ENCODE results near the gene RHOT2.

RHOT2 gene

DNA sequence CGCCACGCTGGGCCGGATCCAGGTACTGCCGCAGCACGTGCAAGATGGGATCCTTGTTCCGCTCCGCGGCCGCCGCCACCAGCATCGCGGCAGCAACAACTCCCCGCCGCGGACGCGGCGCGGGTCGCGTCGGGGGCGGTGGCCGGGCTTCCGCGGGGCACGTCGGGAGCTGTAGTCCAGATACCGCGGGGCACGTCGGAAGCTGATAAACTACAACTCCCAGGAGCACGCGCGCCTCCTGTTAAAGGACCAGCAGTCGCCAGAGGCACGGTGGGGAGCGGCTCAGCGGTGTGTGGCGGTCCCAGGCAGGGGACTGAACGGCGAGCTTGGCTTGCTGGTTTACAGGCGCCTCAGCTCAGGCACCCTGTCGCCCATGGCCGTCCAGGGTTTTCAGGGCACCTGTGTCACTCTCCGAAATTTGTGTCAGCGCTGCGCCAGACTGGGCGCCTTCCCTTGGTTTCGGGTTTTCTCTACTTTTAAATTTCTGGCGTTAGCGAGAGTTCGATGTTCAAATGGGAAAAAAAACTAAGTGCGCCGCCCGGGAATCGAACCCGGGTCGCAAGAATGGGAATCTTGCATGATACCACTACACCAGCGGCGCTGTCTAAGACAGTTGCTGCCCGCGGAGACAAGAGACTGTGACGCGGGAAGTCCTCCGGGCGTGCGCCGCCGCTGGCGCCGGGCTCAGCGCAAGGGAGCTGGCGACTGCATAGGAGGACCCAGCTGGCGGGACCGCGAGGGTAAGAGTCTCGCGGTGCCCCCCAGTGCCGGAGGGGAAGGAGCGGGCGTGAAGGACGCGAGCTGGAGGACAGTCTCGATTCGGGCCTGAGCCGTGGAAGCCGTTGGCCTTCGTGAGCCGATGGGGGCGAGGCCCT lies 31.5 kb upstream of the RHOT2 start, which contains the start of gene METTL26:
METTL26 (minus strand) TSS at position 100 of the 875 bp plus-strand sequence; CDS start at position 85, 15 bp downstream.
- DNase-seq (ENCODE audit: insufficient read length, low spot score) (peak; percentile 95), FAIRE-seq (no peak)
- TF ChIP-seq POLR2A (IDR thresholded peaks at IDR 0.05; ENCODE audit: low read depth, low read length): peak; percentile 88

DNA sequence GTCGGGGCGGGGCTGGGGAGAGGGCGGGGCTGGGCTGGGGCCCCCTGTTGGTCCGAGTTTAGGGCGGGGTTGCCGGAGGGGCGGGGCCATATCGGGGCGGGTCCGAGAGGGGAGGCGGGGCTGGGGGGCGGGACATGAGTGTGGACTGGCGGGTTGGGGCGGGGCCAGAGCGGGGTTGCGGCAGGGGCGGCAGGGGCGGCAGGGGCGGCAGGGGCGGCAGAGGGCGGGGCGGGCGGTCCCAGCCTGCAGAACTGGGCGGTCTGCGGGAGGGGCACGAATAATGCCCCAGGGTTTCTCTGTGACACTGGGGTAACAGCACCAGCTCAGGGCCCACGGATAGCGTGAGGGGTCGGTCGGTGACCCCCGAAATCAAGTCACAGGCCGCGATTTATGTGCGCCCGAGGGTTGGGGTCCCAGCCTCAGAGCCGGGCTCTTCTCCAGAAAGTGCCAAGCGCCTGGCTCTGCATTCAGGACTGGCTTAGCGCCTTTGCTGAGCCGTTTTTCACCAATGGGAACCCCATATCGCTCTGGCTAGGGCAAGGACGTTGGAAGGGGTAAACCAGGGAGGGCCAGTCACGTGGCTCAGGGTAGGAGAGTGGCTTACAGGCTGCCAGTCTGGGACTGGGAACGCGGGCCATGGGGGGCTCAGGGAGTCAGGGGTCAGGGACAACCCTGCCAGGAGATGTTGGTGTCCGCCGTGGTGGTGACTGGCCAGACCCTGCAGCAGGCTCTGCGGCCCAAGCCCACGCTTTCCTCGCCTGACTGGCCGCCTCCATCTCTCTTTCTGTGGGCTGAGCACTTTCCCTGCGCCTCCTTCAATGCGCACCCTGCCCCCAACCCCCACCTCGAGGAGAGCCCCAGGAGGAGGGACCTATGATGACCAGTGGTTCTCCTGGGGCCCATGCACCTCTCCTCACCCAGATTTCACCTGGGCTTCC lies 30.6 kb upstream of the RHOT2 start:
- DNase-seq (ENCODE audit: insufficient read length, low spot score): peak; percentile 99
- no peak for FAIRE-seq
- TF ChIP-seq POLR2A (IDR thresholded peaks at IDR 0.05; ENCODE audit: low read depth, low read length): no peak

DNA sequence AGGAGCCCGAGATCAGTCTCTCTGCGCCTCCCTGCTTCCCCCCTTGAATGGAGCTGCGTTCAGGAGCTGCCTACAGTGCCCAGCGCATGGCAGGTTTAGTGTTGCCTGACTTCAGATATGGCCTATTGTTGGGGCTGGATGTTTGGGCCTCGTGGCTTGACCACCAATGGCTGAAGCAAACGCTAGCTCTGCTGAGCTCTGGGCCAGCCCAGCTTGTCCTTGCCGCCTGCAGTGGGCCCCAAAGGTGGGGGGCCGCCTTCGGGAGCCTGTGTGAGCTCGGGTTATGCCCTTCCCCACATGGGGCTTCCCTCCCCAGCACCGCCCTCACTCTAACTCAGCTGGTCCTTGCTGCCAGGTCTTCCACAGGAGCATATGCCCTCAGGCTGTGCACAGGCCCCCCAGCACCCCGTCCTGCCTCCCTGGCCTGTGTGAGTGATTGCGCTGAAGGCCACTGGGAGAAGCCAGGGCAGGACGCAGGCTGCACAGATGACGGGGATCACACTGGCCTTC lies 29.8 kb upstream of the RHOT2 start:
- DNase-seq (ENCODE audit: insufficient read length, low spot score) (no peak), FAIRE-seq (no peak)
- no peak for TF ChIP-seq POLR2A (IDR thresholded peaks at IDR 0.05; ENCODE audit: low read depth, low read length)

DNA sequence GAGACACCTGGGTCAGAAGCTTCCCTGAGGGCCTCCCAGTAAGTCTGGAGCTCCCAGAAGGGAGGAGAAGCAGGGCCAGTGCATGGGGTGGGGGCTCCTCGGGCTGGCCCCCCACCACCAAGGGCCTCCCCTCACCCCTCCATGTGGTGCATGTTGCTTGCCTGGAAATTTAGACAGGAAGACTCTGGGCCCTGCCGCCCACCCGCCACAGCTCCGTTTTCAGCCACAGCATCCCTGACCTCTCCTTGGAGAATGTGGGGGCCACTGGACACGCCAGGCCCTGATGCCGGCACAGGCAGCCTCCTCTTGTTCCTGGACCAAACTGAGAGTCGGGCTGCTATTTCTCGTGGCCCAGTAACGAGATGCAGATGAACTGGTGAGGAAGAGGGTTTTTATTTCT lies 29.1 kb upstream of the RHOT2 start:
- DNase-seq (ENCODE audit: insufficient read length, low spot score) (no peak), FAIRE-seq (no peak)
- no peak for TF ChIP-seq POLR2A (IDR thresholded peaks at IDR 0.05; ENCODE audit: low read depth, low read length)

DNA sequence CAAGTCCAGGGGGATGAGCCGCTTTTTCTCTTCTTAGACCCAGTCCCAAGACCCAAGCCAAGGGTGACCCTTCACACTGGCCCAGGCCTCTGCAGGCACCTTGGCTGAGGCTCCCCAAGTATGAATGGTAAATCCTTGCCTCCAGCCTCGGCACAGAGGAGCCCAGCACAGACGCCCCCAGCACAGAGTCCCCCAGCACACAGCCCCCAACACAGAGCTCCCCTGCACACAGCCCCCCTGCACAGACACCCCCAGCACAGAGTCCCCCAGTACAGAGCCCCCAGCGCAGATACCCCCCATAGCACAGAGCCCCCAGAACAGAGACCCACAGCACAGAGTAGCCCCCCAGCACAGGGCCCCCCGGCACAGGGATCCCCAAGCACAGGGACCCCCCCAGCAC lies 27.3 kb upstream of the RHOT2 start:
- DNase-seq (ENCODE audit: insufficient read length, low spot score): no peak
- no peak for FAIRE-seq
- no peak for TF ChIP-seq POLR2A (IDR thresholded peaks at IDR 0.05; ENCODE audit: low read depth, low read length)

DNA sequence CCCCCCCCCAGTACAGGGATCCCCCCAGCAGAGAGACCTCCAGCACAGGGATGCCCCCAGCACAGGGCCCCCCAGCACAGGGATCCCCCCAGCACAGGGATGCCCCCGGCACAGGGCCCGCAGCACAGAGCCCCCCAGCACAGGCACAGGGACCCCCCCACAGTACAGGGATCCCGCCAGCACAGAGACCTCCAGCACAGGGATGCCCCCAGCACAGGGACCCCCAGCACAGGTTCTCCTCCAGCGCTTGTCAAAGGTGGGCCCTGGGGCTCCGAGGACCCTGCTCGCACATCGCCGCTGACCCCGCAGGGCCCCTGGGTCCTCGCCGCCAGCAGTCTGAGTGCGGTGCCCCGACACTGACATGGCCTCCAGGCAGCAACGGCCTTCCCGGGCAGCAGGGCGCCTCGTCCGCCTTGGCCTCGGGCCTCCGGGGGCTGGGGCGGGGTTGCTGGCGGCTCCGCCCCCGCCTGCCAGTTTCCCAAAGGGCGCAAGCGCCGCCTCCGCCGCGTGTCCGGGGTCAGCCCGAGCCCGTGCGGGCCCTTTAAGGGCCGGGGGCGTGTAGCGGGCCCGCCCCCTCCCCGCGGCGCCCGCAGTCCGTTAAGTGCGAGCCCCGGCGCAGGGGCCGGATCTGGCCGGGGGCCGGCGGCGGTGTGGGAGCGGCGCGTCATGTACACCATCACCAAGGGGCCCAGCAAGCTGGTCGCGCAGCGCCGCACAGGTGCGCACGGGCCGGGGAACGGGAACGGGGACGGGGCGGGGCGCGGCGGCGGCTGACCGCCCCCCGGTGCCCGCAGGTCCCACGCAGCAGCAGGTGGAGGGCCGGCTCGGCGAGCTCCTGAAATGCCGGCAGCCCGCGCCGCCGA lies 26.4 kb upstream of the RHOT2 start, which contains the start of gene MCRIP2:
MCRIP2 (plus strand) TSS at position 503 of the 863 bp plus-strand sequence; CDS start at position 667, 164 bp downstream.
- peak; percentile 95 for TF ChIP-seq POLR2A (IDR thresholded peaks at IDR 0.05; ENCODE audit: low read depth, low read length)
- FAIRE-seq (no peak), DNase-seq (ENCODE audit: insufficient read length, low spot score) (peak; percentile 98)

DNA sequence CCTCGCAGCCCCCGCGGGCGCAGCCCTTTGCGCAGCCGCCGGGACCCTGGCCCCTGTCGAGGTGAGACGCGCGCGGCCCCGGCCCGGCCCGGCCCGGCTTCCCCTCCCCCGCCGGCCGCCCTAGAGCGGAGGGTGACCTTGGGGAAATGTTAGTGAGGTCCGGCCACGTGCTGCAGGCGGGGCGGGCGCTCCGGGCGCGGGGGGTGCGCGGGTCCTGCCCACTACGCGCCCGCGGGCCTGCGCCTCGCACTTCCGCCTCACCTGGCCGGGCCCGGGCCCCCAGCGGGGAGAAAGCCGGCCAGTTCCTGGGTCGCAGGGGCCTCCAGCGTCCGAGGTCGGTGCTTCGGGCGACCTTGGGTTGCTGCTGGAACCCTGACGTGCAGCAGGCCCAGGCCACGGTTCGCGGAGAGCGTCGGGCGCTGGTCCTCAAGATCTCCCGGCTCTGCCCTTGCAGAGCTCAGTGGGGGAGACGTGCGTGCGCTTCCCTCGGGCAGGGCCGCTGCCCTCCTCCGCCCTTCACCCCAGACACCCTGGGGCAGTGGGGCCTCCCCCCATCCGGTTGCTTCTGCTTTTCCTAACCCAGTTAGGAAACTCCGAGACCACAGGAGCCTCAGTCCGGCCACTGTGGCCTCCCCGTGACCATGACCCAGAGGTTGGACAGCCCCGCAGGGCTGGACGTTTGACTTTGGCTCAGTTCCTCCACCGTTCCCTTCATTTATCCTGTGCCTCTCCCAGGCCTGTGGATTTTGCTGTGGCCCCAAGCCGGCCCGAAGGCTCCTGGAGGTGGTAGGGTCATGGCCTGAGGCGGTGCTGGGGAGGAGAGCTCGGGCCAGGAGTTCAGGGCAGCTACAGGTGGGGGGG lies 25.5 kb upstream of the RHOT2 start:
- FAIRE-seq: no peak
- no peak for DNase-seq (ENCODE audit: insufficient read length, low spot score)
- no peak for TF ChIP-seq POLR2A (IDR thresholded peaks at IDR 0.05; ENCODE audit: low read depth, low read length)

DNA sequence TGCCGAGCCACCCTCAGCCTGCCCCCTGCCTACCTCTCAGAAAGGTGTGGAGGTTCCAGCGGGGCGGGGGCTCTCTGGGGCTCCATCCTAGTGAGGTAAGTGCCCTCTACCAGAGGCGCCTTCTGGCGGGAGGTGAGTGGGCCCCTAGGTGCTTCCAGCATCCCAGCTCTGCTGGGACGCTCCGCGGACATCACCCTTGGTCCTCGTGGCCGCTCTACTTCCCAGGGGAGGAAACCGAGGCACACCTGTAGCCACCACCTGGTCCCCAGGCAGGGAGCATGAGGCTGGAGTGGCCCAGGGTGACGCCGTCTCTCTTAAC lies 24.9 kb upstream of the RHOT2 start:
- FAIRE-seq (no peak), DNase-seq (ENCODE audit: insufficient read length, low spot score) (no peak)
- no peak for TF ChIP-seq POLR2A (IDR thresholded peaks at IDR 0.05; ENCODE audit: low read depth, low read length)

DNA sequence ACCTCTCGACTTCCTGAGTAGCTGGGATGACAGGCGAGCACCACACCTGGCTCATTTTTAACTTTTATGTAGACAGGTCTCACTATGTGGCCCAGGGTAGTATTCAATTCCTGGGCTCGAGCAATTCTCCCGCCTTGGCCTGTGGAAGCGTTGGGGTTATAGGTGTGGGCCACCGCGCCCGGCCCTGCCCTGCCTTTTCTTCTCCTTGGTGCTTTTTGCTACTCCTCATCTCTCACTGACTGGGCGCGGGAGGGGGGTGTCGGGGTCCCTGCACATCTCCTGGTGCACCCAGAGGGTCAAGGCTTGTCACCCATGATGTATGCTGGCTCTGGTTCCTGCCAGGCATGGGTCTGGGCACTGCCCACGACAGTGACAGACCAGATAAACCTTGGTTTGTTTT lies 23.4 kb upstream of the RHOT2 start:
- FAIRE-seq (no peak), DNase-seq (ENCODE audit: insufficient read length, low spot score) (no peak)
- TF ChIP-seq POLR2A (IDR thresholded peaks at IDR 0.05; ENCODE audit: low read depth, low read length): no peak

DNA sequence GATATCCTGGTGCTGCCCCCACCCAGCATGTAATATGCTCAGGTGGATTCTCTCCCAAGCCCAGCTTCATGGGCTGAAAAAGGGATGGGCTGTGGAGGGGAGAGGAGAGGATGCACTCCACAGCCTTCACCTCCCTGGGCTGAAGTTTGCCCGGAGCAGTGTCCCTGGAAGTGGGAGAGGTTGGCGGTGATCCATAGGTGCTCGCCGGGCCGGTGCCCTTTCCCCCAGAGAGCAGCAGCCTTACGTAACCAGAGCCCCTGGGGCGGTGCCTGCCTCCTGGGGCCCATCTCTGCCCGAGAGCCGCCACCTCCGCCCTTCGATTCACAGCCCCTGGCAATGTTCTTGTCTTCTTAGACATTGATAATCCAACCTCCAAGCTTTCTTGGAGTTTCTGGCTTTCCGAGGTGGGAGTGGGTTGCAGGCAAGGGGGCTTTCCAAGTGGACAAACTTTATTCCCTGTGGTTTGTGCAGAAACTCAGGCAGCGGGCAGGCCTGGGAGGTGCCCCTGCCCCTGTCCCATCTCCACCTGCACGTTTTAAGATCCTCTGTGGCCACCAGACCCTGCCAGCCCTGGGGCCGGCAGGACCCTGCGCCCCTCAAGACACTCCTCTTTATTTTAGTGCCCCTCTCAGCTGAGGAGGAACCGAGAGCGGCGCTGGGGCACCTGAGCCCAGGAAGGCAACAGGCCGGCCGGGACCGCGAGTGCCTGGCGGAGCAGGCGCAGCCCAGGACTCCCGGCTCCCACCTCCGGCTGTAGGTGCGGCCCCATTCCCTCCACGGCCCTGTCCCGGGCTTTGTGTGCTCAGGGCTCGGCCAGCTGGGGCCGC lies 21.9 kb upstream of the RHOT2 start:
- DNase-seq (ENCODE audit: insufficient read length, low spot score) (peak; percentile 91), FAIRE-seq (peak; percentile 74)
- no peak for TF ChIP-seq POLR2A (IDR thresholded peaks at IDR 0.05; ENCODE audit: low read depth, low read length)

DNA sequence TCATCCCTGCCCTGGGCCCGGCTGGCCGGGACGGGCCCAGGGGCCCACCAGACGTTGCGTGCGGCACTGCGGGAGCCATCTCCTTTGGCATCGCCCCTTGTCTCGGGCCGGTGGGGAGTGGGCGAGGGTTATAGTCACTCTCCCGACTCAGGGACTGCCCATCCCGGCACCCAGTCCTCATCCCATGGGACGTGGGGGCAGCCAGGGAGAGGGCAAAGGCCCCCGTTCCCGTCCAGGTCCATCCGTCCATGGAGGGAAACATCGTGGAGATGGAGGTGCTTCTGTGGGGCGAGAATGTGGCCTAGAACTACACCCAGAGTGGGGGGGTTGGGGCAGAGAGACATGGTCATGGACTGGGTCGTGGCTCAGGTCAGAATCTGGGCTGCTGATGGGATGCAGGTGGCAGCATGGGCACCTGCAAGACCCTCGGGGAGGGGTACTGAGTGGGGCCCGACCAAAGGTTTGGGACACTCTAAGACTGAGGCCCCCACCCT lies 21.2 kb upstream of the RHOT2 start:
- TF ChIP-seq POLR2A (IDR thresholded peaks at IDR 0.05; ENCODE audit: low read depth, low read length): no peak
- DNase-seq (ENCODE audit: insufficient read length, low spot score): no peak
- FAIRE-seq: no peak
